Mesothelial cell of epicardium (in vitro differentiated cells): ENCODE data around the gene TPPP3. TPM values are rescaled to one million over a fixed set of nuclear protein-coding genes. Genes with fewer than 3 reads are reported as not detected.

Experiments used
- DNase-seq, 2 experiments: peaks; one replicate each; pipeline ENCODE4 v3.0.0; 2021; ENCODE audit warnings: low spot score in 2 of 2; ENCODE audit not compliant: unreplicated experiment in 2 of 2
- H3K27ac Mint-ChIP-seq: 2 replicates; pipeline ENCODE4 v1.8.0; 2021; ENCODE audit warnings: mixed read lengths
- H3K27me3 Mint-ChIP-seq: 2 replicates; pipeline ENCODE4 v1.8.0; 2021; ENCODE audit warnings: low read depth, mixed read lengths
- H3K36me3 Mint-ChIP-seq: 2 replicates; pipeline ENCODE4 v1.8.0; 2021; ENCODE audit warnings: mixed read lengths
- H3K4me1 Mint-ChIP-seq: 2 replicates; pipeline ENCODE4 v1.8.0; 2021; ENCODE audit warnings: mixed read lengths
- H3K4me3 Mint-ChIP-seq: 2 replicates; pipeline ENCODE4 v1.8.0; 2021; ENCODE audit warnings: mild to moderate bottlenecking, moderate library complexity, mixed read lengths
- H3K9me3 Mint-ChIP-seq: 2 replicates; pipeline ENCODE4 v1.8.0; 2021; ENCODE audit warnings: mixed read lengths
- CTCF ChIP-seq: fragments of 200-600 bp; sonication (generic); IDR thresholded peaks from one replicate; pipeline ENCODE4 v1.5.0; 2021; ENCODE audit warnings: antibody characterized with exemption; ENCODE audit not compliant: unreplicated experiment
- total RNA-seq: library from RNA; stranded (reverse); gene quantifications from 3 replicates; pipeline ENCODE4 v1.2.1, GENCODE V29; 2021

Gene TPPP3
- total RNA-seq, 1 donor from 2014 or later = 5.5 TPM

DNA sequence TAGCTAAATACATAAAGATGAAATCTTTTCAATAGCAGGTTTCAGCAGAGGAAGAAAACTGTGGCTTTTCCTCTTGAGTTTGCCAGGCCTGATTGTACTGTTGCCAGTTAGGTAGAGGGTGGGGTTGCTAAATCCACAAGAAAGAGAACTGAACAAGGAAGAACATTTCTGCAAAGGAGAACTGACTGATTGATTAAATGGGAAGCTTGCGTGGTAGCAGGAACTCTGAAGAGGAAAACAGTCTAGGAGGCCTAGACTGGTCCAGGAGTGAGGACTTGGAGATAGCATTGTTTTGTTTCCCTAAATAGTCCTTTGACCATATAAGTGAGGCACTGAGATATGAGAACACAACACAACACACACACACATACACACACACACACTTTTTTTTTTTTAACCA lies 47.9 kb downstream of the TPPP3 start:
- Mint-ChIP-seq H3K36me3 (no peaks in the 10 kb centered on the region), H3K4me3 (no peak overlapping the region), H3K9me3 (no peaks in the 10 kb centered on the region), H3K27me3 (peaks cover 34% of the 10 kb centered on the region), H3K4me1 (peaks cover 4% of the 10 kb centered on the region), H3K27ac (no peak overlapping the region)
- TF ChIP-seq CTCF = no peak
- no peak for DNase-seq

- H3K9me3 Mint-ChIP-seq = no peaks in the 10 kb centered on the region
- H3K36me3 Mint-ChIP-seq = no peaks in the 10 kb centered on the region
- no peak overlapping the region for H3K27ac Mint-ChIP-seq
- peaks cover 22% of the 10 kb centered on the region for H3K27me3 Mint-ChIP-seq
- H3K4me3 Mint-ChIP-seq = no peak overlapping the region
- H3K4me1 Mint-ChIP-seq = no peaks in the 10 kb centered on the region
- DNase-seq = no peak
- no peak for TF ChIP-seq CTCF
These were observed 50.7 kb downstream of the TPPP3 start for GRCh38 chr16:67342616-67343015.

- Mint-ChIP-seq H3K27me3 (peaks cover 15% of the 10 kb centered on the region), H3K27ac (no peak overlapping the region)
These were observed 52.0 kb downstream of the TPPP3 start for GRCh38 chr16:67341250-67341649.

More at GRCh38 chr16:67341250-67341649, 52.0 kb downstream of the TPPP3 start:
- DNase-seq = no peak
- Mint-ChIP-seq H3K4me1 (no peaks in the 10 kb centered on the region), H3K9me3 (no peaks in the 10 kb centered on the region), H3K4me3 (no peak overlapping the region), H3K36me3 (no peaks in the 10 kb centered on the region)
- TF ChIP-seq CTCF = no peak

Other genes with a start within 250 kb of the TPPP3 start
- 20.1 to 21.4 TPM (median 20.6 TPM) in 3 replicates for gene B3GNT9, start 242.5 kb downstream of the TPPP3 start, total RNA-seq
- 7.2 to 7.8 TPM (median 7.8 TPM) in 3 replicates for gene TRADD, start 233.6 kb downstream of the TPPP3 start, total RNA-seq
- gene FBXL8, start 233.5 kb downstream of the TPPP3 start, total RNA-seq = 8.1 to 8.9 TPM (median 8.2 TPM) in 3 replicates
- 10.7 to 14.2 TPM (median 13.1 TPM) in 3 replicates for gene HSF4, start 228.8 kb downstream of the TPPP3 start, total RNA-seq
- 14.0 to 15.5 TPM (median 14.2 TPM) in 3 replicates for gene NOL3, start 223.0 kb downstream of the TPPP3 start, total RNA-seq
- 121 to 131 TPM (median 129 TPM) in 3 replicates for gene MATCAP1, start 209.5 kb downstream of the TPPP3 start, total RNA-seq
- 0.23 to 0.40 TPM in 2 of 3 replicates, not detected in the other for gene EXOC3L1, start 203.4 kb downstream of the TPPP3 start, total RNA-seq
- 78.3 to 80.2 TPM (median 79.5 TPM) in 3 replicates for gene E2F4, start 201.3 kb downstream of the TPPP3 start, total RNA-seq
- 9.3 to 10.0 TPM (median 9.7 TPM) in 3 replicates for gene ELMO3, start 194.4 kb downstream of the TPPP3 start, total RNA-seq
- gene TMEM208, start 166.4 kb downstream of the TPPP3 start, total RNA-seq = 35.8 to 38.4 TPM (median 36.3 TPM) in 3 replicates
- 28.2 to 28.7 TPM (median 28.3 TPM) in 3 replicates for gene FHOD1, start 146.0 kb downstream of the TPPP3 start, total RNA-seq
- 2.9 to 3.5 TPM (median 3.3 TPM) in 3 replicates for gene SLC9A5, start 144.5 kb downstream of the TPPP3 start, total RNA-seq
- 13.4 to 15.5 TPM (median 15.4 TPM) in 3 replicates for gene PLEKHG4, start 114.0 kb downstream of the TPPP3 start, total RNA-seq
- gene KCTD19, start 66.8 kb downstream of the TPPP3 start, total RNA-seq = 0.52 to 1.1 TPM (median 0.84 TPM) in 3 replicates
- gene LRRC36, start 66.7 kb downstream of the TPPP3 start, total RNA-seq = 0.20 to 0.55 TPM (median 0.36 TPM) in 3 replicates
- 14.5 to 16.7 TPM (median 15.4 TPM) in 3 replicates for gene ZDHHC1, start 23.0 kb upstream of the TPPP3 start, total RNA-seq
- gene HSD11B2, start 37.6 kb upstream of the TPPP3 start, total RNA-seq = 3.0 to 4.1 TPM (median 3.7 TPM) in 3 replicates
- 50.9 to 53.7 TPM (median 53.2 TPM) in 3 replicates for gene ATP6V0D1, start 87.7 kb upstream of the TPPP3 start, total RNA-seq
- gene AGRP, start 90.0 kb upstream of the TPPP3 start, total RNA-seq = not detected in 3 replicates
- gene RIPOR1, start 135.3 kb upstream of the TPPP3 start, total RNA-seq = 55.9 to 69.2 TPM (median 58.9 TPM) in 3 replicates
- 58.0 to 61.4 TPM (median 60.5 TPM) in 3 replicates for gene CTCF, start 169.0 kb upstream of the TPPP3 start, total RNA-seq